HepG2 (cell line): Measurements from ENCODE around the gene SPTSSB. TPM values are rescaled to one million over a fixed set of nuclear protein-coding genes. Genes with fewer than 3 reads are reported as not detected.

ENCODE experiments used
- HDAC1 ChIP-seq: sonication (generic); formaldehyde crosslinking; IDR thresholded peaks from 2 replicates; pipeline ENCODE4 v1.5.1; 2020; ENCODE audit warnings: mild to moderate bottlenecking, missing genetic modification reagents
- KAT2B ChIP-seq: fragments of 150-350 bp; IDR thresholded peaks from 2 replicates; pipeline ENCODE4 v1.6.1; 2014; ENCODE audit warnings: low read depth, low read length, borderline replicate concordance
- MYNN ChIP-seq: sonication (generic); formaldehyde crosslinking; IDR thresholded peaks from 2 replicates; pipeline ENCODE4 v1.4.0; 2020; ENCODE audit warnings: mild to moderate bottlenecking, low read depth, missing genetic modification reagents
- NR2F6 ChIP-seq, 2 experiments: IDR thresholded peaks; 2 replicates each; pipeline ENCODE4 v1.6.1; 2016; ENCODE audit warnings: antibody characterized with exemption in 1 of 2, mild to moderate bottlenecking in 1 of 2
- PHF5A ChIP-seq: IDR thresholded peaks from one replicate; pipeline ENCODE4 v1.6.1; 2018; ENCODE audit warnings: low read depth, missing genetic modification reagents; ENCODE audit not compliant: unreplicated experiment
- PLRG1 ChIP-seq: fragments of 450-650 bp; conservative IDR thresholded peaks from 2 replicates; pipeline ENCODE4 v1.6.1; 2016
- TP53 ChIP-seq: sonication (generic); formaldehyde crosslinking; conservative IDR thresholded peaks from 2 replicates; pipeline ENCODE4 v1.4.0; 2020; ENCODE audit warnings: missing genetic modification reagents
- ZNF503 ChIP-seq: sonication (generic); formaldehyde crosslinking; IDR thresholded peaks from 2 replicates; pipeline ENCODE4 v1.4.0; 2020; ENCODE audit warnings: missing genetic modification reagents
- ZNF660 ChIP-seq: sonication (generic); formaldehyde crosslinking; IDR thresholded peaks from 2 replicates; pipeline ENCODE4 v1.5.1; 2020; ENCODE audit warnings: mild to moderate bottlenecking, low read depth, missing genetic modification reagents, borderline replicate concordance
- ZNF691 ChIP-seq: sonication (generic); formaldehyde crosslinking; IDR thresholded peaks from 2 replicates; pipeline ENCODE4 v1.4.0; 2020; ENCODE audit warnings: missing genetic modification reagents, low read depth, mild to moderate bottlenecking, borderline replicate concordance
- ZNF776 ChIP-seq: sonication (generic); formaldehyde crosslinking; IDR thresholded peaks from 2 replicates; pipeline ENCODE4 v1.4.0; 2020; ENCODE audit warnings: mild to moderate bottlenecking, missing genetic modification reagents
- polyA plus RNA-seq, 8 experiments: library from polyadenylated mRNA; depleted of rRNA in 3 of 8; stranded (reverse) in 7 of 8; unstranded in 1 of 8; fragments of >200 nt; fragmentation: Illumina TruSeq in 4 of 8; extraction: Trizol in 4 of 8; gene quantifications; 2 replicates each; pipeline versions ENCODE4 v1.2.1 to v1.2.3, GENCODE V29; 2011 to 2016; ENCODE audit warnings: low read depth in 4 of 8, missing spikeins in 1 of 8, mixed read lengths in 1 of 8; ENCODE audit not compliant: insufficient read depth in 1 of 8
- total RNA-seq, 5 experiments: library from RNA; depleted of rRNA; stranded (reverse); fragments of >200 nt; fragmentation: Illumina TruSeq; extraction: Trizol; gene quantifications; 2 replicates each; pipeline ENCODE4 v1.2.3, GENCODE V29; 2016; ENCODE audit warnings: low read depth in 1 of 5
- TF ChIP-seq, protein P1 (sequence below), 2 experiments: IDR thresholded peaks; 2 replicates each; pipeline ENCODE4 v1.6.1; 2011 to 2012; ENCODE audit warnings: low read length in 2 of 2, borderline replicate concordance in 1 of 2, low read depth in 1 of 2, mild to moderate bottlenecking in 1 of 2, moderate library complexity in 1 of 2
- TF ChIP-seq, protein P2 (sequence below): IDR thresholded peaks from 2 replicates; pipeline ENCODE4 v1.6.1; 2016; ENCODE audit warnings: low read depth, missing genetic modification reagents, missing compliant biosample characterization

The SPTSSB gene
- total and polyA plus RNA-seq, 2 of the 13 experiments (the other 11 are each of a cell fraction or from before 2014, with no cell fraction given), result 0.51 to 2.4 TPM

DNA sequence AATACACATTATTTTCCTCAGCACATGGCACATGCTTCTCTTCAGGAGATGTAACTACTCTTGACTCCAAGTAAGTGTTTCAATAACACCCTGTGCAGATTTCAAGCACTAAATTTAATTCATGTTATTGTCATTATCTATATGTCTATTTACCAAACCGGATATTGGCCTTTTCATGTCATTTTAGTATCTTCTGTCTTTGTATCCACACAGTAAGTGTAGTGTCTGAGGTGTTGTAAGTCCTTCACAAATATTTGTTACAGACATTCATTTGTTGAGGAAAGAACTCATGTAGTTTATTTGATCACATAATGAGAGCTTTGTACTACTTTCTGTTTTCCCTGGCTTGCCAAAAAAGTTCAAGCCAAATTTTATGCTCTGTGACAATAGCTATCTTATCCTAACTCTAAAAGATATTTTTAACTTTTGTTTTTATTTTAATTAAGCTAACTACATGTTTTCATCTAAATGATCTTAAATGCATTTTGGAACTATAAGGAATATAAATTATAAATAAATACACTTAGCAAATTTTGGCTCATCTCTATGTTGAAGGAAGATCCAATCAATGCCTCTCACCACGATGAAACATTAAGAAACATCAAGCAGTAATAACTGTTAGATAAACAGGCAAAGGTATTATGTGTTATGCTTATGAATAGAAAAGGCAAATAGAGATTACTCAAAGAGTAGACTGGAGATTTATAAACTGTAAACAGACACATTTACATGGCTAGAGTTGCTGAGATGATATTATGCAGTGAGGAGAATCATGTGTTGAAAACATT is 48.3 kb downstream of the SPTSSB start (continued):
- TF ChIP-seq ZNF660 (CRISPR knock-in tag) (no peak), ZNF776 (CRISPR knock-in tag) (no peak), NR2F6 (IDR thresholded peaks at IDR 0.05) (0 out of 2 replicates have a peak, but pooled peaks have one; percentile 41), NR2F6 (CRISPR knock-in tag; IDR thresholded peaks at IDR 0.05) (peak; percentile 63), PLRG1 (no peak), ZNF503 (peak; percentile 96), TP53 (CRISPR knock-in tag) (no peak), ZNF691 (CRISPR knock-in tag) (no peak), MYNN (no peak), HDAC1 (CRISPR knock-in tag) (no peak), PHF5A (no peak), KAT2B (no peak)
- TF ChIP-seq, protein P1, sequence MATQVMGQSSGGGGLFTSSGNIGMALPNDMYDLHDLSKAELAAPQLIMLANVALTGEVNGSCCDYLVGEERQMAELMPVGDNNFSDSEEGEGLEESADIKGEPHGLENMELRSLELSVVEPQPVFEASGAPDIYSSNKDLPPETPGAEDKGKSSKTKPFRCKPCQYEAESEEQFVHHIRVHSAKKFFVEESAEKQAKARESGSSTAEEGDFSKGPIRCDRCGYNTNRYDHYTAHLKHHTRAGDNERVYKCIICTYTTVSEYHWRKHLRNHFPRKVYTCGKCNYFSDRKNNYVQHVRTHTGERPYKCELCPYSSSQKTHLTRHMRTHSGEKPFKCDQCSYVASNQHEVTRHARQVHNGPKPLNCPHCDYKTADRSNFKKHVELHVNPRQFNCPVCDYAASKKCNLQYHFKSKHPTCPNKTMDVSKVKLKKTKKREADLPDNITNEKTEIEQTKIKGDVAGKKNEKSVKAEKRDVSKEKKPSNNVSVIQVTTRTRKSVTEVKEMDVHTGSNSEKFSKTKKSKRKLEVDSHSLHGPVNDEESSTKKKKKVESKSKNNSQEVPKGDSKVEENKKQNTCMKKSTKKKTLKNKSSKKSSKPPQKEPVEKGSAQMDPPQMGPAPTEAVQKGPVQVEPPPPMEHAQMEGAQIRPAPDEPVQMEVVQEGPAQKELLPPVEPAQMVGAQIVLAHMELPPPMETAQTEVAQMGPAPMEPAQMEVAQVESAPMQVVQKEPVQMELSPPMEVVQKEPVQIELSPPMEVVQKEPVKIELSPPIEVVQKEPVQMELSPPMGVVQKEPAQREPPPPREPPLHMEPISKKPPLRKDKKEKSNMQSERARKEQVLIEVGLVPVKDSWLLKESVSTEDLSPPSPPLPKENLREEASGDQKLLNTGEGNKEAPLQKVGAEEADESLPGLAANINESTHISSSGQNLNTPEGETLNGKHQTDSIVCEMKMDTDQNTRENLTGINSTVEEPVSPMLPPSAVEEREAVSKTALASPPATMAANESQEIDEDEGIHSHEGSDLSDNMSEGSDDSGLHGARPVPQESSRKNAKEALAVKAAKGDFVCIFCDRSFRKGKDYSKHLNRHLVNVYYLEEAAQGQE (IDR thresholded peaks at IDR 0.05; ENCODE audit: borderline replicate concordance in 1 of 2, low read depth in 1 of 2, low read length in 2 of 2), result no peak
- TF ChIP-seq, protein P2, sequence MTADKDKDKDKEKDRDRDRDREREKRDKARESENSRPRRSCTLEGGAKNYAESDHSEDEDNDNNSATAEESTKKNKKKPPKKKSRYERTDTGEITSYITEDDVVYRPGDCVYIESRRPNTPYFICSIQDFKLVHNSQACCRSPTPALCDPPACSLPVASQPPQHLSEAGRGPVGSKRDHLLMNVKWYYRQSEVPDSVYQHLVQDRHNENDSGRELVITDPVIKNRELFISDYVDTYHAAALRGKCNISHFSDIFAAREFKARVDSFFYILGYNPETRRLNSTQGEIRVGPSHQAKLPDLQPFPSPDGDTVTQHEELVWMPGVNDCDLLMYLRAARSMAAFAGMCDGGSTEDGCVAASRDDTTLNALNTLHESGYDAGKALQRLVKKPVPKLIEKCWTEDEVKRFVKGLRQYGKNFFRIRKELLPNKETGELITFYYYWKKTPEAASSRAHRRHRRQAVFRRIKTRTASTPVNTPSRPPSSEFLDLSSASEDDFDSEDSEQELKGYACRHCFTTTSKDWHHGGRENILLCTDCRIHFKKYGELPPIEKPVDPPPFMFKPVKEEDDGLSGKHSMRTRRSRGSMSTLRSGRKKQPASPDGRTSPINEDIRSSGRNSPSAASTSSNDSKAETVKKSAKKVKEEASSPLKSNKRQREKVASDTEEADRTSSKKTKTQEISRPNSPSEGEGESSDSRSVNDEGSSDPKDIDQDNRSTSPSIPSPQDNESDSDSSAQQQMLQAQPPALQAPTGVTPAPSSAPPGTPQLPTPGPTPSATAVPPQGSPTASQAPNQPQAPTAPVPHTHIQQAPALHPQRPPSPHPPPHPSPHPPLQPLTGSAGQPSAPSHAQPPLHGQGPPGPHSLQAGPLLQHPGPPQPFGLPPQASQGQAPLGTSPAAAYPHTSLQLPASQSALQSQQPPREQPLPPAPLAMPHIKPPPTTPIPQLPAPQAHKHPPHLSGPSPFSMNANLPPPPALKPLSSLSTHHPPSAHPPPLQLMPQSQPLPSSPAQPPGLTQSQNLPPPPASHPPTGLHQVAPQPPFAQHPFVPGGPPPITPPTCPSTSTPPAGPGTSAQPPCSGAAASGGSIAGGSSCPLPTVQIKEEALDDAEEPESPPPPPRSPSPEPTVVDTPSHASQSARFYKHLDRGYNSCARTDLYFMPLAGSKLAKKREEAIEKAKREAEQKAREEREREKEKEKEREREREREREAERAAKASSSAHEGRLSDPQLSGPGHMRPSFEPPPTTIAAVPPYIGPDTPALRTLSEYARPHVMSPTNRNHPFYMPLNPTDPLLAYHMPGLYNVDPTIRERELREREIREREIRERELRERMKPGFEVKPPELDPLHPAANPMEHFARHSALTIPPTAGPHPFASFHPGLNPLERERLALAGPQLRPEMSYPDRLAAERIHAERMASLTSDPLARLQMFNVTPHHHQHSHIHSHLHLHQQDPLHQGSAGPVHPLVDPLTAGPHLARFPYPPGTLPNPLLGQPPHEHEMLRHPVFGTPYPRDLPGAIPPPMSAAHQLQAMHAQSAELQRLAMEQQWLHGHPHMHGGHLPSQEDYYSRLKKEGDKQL (CRISPR knock-in tag), result peak; percentile 95
